T-helper 2 cell treated with Interferon-gamma antibody and Interleukin-4, amounts not matched to agents 5 μg/mL and 100 μg/mL, for 36 hours (primary cell): Measurements from ENCODE around the gene FAM43B.

Source experiments
- DNase-seq: peaks from one replicate; pipeline ENCODE4 v3.0.0; 2021; ENCODE audit warnings: low spot score
- H3K27ac Mint-ChIP-seq: one replicate; pipeline ENCODE4 v1.8.0; 2021; ENCODE audit warnings: mild to moderate bottlenecking, mixed read lengths
- H3K27me3 Mint-ChIP-seq: one replicate; pipeline ENCODE4 v1.8.0; 2021; ENCODE audit warnings: low read depth, mixed read lengths
- H3K36me3 Mint-ChIP-seq: one replicate; pipeline ENCODE4 v1.8.0; 2021; ENCODE audit warnings: low read depth, mixed read lengths
- H3K4me1 Mint-ChIP-seq: one replicate; pipeline ENCODE4 v1.8.0; 2021; ENCODE audit warnings: low read depth, mixed read lengths
- H3K4me3 Mint-ChIP-seq: one replicate; pipeline ENCODE4 v1.8.0; 2022; ENCODE audit warnings: mild to moderate bottlenecking, moderate library complexity, mixed read lengths
- H3K9me3 Mint-ChIP-seq: one replicate; pipeline ENCODE4 v1.8.0; 2021; ENCODE audit warnings: mixed read lengths

FAM43B gene

DNA sequence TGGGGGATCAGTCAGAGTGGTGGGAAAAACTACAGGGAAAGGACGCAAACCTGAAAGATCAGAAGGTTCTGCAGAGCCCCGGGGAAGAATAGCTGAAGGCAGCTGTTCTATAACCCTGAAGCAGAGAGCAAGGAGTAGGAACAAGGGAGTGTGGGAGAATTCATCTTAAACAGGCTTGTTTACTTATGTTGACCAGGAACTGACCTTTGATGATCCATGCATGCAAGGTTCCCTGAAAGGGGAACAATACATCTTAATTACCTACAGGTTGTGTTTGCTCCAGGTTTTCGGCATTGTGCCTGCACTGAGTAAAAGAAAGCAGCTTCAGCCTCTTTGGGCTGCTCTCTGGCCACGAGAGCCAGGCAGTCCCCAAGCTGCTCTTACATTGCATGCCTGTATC lies 18.7 kb upstream of the FAM43B start:
- Mint-ChIP-seq H3K4me1 (no peaks in the 10 kb centered on the region), H3K27ac (no peak overlapping the region), H3K27me3 (peaks cover 26% of the 10 kb centered on the region), H3K36me3 (no peaks in the 10 kb centered on the region), H3K9me3 (no peaks in the 10 kb centered on the region), H3K4me3 (no peak overlapping the region)
- no peak for DNase-seq

DNA sequence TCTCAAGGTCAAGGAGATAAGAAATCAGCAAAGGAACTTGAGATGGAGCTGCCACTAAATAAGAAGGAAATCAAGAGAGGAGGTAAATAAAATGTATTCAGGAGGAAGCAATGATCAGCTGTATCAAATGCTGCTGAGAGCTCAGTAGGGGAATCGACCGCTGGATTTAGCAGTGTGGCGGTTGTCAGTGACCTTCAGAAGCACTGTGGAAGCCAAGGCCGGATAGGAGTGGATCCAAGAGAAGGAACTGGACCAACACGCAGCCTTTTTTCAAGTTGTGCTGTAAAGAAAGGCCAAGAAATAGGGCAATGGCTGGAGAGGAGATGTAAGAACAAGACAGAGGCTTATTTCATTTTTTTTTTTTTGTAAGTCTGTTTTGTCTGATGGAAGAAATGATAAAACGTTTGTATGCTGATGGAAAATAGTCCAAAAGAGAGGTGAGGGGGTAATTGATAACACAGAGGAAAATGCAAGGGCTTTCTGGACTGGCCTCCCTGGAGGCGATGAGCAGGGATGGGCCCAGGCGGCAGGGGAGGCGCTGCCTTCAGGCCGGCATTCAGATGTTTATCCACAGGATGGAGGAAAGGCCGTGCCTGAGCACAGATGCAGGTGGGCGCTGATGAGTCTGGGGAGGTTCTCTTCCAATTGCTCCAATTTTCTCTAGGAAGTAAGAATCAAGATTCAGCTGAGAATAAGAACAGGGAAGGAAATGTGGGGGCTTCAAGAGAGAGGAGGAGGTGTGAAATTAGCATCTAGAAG lies 17.5 kb upstream of the FAM43B start:
- H3K27ac Mint-ChIP-seq: no peak overlapping the region
- no peak for DNase-seq
- no peaks in the 10 kb centered on the region for H3K4me1 Mint-ChIP-seq
- H3K9me3 Mint-ChIP-seq: no peaks in the 10 kb centered on the region
- H3K27me3 Mint-ChIP-seq: peaks cover 22% of the 10 kb centered on the region
- no peak overlapping the region for H3K4me3 Mint-ChIP-seq
- no peaks in the 10 kb centered on the region for H3K36me3 Mint-ChIP-seq

DNA sequence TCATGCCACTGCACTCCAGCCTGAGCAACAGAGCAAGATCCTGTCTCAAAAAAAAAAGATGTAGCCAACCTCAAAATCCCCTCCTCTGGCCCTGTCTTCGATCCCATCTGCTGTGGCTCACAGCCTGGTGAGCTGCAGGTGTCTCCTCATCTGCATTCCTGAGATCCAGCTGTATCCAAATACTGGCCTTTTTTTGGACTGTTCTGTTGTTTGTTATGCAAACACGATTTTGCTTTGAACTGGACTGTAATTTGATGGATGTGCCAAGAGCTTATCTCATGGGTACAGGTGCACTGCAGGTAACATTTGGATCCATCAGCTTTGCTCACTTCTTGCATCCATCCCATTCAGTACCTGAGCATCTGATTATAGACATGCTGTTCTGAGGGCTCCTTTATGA lies 14.1 kb upstream of the FAM43B start:
- DNase-seq: no peak
- no peak overlapping the region for H3K4me3 Mint-ChIP-seq
- H3K27ac Mint-ChIP-seq: no peak overlapping the region
- no peaks in the 10 kb centered on the region for H3K4me1 Mint-ChIP-seq
- H3K27me3 Mint-ChIP-seq: peaks cover 17% of the 10 kb centered on the region
- no peaks in the 10 kb centered on the region for H3K9me3 Mint-ChIP-seq
- no peaks in the 10 kb centered on the region for H3K36me3 Mint-ChIP-seq

DNA sequence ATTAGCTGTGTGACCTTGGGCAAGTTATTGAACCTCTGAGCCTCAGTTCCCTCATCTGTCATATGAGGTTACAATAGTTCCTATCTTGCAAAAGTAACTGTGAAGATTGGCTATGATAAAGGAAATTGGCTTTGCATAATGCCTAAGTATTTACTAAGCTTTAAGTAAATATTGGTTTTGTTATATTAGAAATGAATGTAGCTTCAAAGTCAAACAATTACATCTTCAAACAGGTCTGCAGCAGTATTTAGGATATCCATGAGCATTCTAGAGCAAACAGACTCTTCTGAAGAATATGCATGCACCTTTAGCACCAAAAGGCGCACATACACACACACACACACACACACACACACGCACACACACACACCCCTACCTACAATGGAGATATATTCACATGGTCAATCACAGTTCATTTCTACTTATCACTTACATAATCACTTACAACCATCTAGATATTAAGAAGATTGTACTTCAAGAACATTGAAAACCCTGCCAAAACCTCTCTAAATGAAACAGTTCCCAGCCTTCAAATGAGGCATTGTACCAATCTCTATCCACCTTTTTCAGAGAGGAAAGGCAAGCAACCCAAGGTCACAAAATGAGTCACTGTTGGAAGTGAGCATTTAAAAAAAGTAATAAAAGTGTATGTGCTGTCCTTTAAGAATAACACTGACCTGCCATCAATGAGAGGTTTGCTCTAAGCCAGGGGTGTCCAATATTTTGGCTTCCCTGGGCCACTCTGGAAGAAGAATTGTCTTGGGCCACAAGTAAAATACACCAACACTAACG lies 13.4 kb upstream of the FAM43B start:
- DNase-seq: no peak
- Mint-ChIP-seq H3K4me1 (no peaks in the 10 kb centered on the region), H3K4me3 (no peak overlapping the region), H3K9me3 (no peaks in the 10 kb centered on the region), H3K27ac (no peak overlapping the region), H3K27me3 (peaks cover 20% of the 10 kb centered on the region), H3K36me3 (no peaks in the 10 kb centered on the region)

DNA sequence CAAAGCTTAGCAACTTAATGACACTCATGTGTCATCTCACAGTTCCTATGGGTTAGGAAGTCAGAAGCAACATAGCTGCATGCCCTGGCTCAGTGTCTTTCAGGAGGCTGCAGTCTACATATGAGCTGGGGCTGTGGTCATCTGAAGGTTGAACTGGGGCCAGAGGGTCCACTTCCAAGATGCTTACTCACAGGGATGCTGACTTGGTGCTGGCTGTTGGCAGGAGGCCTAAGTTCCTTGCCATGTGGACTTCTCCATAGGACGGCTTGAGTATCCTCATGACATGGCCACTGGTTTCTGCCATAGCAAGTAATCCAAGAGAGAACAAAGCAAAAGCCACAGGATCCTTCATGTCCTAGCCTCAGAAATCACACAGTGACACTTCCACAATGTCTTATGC lies 12.1 kb upstream of the FAM43B start:
- H3K4me1 Mint-ChIP-seq: no peaks in the 10 kb centered on the region
- DNase-seq: no peak
- H3K4me3 Mint-ChIP-seq: no peak overlapping the region
- no peaks in the 10 kb centered on the region for H3K36me3 Mint-ChIP-seq
- H3K27me3 Mint-ChIP-seq: peaks cover 25% of the 10 kb centered on the region
- no peak overlapping the region for H3K27ac Mint-ChIP-seq
- no peaks in the 10 kb centered on the region for H3K9me3 Mint-ChIP-seq

DNA sequence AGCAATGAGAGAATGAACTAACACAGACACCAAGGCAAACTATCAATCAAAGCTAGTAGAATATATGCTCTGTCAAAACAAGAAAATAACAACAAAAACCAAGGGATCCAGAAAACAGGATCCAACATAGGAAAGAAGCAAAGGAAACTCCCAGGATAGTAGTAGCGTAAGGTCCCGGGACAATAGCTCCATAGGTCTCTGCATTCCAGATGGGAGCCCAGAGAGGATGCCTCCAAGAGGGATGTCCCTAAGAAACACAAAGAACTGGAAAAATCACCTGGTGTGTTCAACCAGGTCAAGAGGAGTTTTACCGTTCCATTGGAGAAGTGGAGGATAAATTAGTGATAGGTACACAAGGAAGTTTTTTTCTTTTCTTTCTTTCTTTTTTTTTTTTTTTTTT lies 5.7 kb upstream of the FAM43B start:
- H3K36me3 Mint-ChIP-seq: no peaks in the 10 kb centered on the region
- no peaks in the 10 kb centered on the region for H3K9me3 Mint-ChIP-seq
- H3K4me1 Mint-ChIP-seq: no peaks in the 10 kb centered on the region
- no peak overlapping the region for H3K4me3 Mint-ChIP-seq
- peaks cover 41% of the 10 kb centered on the region for H3K27me3 Mint-ChIP-seq
- H3K27ac Mint-ChIP-seq: no peak overlapping the region
- no peak for DNase-seq

DNA sequence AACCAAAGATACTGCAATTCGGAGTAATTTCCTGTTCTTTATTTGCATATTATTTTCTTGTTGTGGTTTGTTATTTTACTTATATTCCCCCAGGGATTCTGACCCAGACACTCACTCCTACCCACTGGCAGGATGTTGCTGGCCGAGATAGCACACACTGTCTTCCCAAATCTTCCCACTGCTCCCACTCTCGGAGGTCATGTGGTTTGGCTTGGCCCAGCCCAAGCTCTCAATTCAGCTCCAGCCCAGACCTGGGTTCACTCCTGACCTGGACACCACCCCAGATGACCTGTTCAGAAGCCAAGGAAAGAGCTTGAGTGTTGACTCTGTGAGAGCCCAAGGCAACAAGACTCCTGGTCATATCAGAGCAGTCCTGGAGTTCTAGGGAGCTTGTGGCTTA lies 1.2 kb upstream of the FAM43B start:
- no peak for DNase-seq
- H3K4me3 Mint-ChIP-seq: no peak overlapping the region
- H3K4me1 Mint-ChIP-seq: no peaks in the 10 kb centered on the region
- no peaks in the 10 kb centered on the region for H3K36me3 Mint-ChIP-seq
- no peak overlapping the region for H3K27ac Mint-ChIP-seq
- H3K27me3 Mint-ChIP-seq: peaks cover 48% of the 10 kb centered on the region
- no peaks in the 10 kb centered on the region for H3K9me3 Mint-ChIP-seq

DNA sequence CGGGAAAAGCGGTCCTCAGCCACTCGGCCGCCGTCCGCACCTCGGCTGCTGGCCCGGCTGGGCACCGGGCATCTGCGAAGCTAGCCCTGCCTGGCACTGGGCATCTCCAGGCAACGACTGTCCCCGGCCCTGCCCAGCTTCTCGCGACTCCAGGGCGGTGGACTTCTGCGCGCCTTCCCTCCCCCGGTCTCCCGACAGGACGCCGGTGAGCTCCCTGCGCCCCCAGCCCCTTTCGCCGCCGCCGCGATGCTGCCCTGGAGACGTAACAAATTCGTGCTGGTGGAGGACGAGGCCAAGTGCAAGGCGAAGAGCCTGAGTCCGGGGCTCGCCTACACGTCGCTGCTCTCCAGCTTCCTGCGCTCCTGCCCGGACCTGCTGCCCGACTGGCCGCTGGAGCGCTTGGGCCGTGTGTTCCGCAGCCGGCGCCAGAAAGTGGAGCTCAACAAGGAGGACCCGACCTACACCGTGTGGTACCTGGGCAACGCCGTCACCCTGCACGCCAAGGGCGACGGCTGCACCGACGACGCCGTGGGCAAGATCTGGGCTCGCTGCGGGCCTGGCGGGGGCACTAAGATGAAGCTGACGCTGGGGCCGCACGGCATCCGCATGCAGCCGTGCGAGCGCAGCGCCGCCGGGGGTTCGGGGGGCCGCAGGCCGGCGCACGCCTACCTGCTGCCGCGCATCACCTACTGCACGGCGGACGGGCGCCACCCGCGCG lies 514 bp downstream of the FAM43B start:
- Mint-ChIP-seq H3K27ac (no peak overlapping the region), H3K4me1 (no peaks in the 10 kb centered on the region), H3K36me3 (no peaks in the 10 kb centered on the region), H3K27me3 (peaks cover 42% of the 10 kb centered on the region), H3K9me3 (no peaks in the 10 kb centered on the region), H3K4me3 (no peak overlapping the region)
- no peak for DNase-seq

DNA sequence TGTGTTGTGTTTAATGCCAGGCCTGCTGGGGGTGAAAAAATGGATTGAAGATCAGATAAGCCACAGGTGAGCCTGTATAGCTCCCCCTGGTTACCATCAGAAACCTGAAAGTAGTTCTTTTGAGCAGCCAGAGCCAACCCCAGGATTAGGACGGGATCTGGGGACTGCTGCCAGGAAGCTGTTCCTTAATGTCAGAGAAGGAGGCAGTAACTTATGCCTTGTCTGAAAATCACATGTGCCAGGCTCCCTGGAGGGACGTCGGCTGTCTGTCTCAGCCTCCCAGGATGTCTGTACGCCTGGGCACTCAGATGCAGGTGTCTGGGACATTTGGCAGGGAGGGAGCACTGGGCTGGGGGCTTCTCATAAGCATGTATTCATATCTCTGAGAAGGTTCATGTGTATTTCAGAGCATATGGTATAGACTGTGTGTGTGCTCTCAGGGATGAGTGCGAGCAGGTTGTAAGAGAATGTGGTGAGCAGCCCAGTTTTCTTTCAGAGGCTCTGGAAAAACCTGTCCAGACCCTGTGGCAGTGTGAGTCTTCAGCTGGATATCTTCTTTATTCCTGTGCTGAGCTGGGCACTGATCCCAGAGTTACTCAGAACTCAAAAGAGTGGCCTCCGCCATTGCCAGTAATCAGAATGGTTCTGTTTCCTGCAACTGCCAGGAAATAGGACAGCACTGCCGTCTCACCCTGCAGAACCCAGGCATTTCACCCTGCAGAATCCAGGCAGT lies 2.8 kb downstream of the FAM43B start:
- Mint-ChIP-seq H3K4me1 (no peaks in the 10 kb centered on the region), H3K36me3 (no peaks in the 10 kb centered on the region), H3K9me3 (no peaks in the 10 kb centered on the region), H3K27ac (no peak overlapping the region), H3K27me3 (peaks cover 37% of the 10 kb centered on the region), H3K4me3 (no peak overlapping the region)
- DNase-seq: no peak

DNA sequence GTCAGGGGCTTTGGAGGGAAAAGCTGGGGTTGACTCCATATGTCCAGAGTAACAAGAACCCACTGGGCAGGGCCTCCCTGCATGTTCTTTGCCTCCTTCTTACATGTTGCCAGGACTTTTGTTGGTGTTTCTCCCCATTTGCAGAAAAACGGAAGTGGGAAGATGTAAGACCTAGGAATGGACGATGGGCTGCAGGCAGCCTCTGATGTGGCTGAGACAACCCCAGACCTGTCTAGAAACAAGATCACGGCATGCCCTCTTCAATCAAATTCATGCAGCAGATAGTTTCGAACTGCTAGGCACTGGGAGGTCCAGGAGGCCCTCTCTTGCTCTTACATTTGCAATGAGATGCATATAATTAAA lies 3.4 kb downstream of the FAM43B start:
- peaks cover 37% of the 10 kb centered on the region for H3K27me3 Mint-ChIP-seq
- H3K36me3 Mint-ChIP-seq: no peaks in the 10 kb centered on the region
- H3K9me3 Mint-ChIP-seq: no peaks in the 10 kb centered on the region
- H3K4me1 Mint-ChIP-seq: no peaks in the 10 kb centered on the region
- DNase-seq: no peak
- no peak overlapping the region for H3K27ac Mint-ChIP-seq
- H3K4me3 Mint-ChIP-seq: no peak overlapping the region

DNA sequence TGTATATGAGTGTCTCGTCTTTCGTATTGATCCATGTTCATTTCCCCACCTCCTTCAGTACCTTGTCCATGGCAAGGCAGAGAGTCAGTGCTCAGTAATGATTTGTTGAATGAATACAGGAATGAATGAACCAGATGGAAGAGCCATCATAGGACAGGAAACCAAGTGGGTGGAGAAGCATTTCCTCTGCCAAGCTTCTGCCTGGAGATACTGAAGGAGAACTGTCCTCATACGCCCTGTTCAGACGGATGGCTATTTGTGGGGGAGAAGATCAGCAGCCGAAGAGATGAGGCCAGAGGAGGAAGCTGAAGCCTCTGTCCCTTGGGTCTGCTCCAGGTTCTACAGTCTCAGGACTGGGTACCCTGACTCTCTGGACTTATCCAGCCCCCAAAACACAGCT lies 5.8 kb downstream of the FAM43B start:
- H3K27me3 Mint-ChIP-seq: peaks cover 23% of the 10 kb centered on the region
- DNase-seq: no peak
- H3K36me3 Mint-ChIP-seq: no peaks in the 10 kb centered on the region
- no peaks in the 10 kb centered on the region for H3K9me3 Mint-ChIP-seq
- no peak overlapping the region for H3K27ac Mint-ChIP-seq
- H3K4me3 Mint-ChIP-seq: no peak overlapping the region
- no peaks in the 10 kb centered on the region for H3K4me1 Mint-ChIP-seq

DNA sequence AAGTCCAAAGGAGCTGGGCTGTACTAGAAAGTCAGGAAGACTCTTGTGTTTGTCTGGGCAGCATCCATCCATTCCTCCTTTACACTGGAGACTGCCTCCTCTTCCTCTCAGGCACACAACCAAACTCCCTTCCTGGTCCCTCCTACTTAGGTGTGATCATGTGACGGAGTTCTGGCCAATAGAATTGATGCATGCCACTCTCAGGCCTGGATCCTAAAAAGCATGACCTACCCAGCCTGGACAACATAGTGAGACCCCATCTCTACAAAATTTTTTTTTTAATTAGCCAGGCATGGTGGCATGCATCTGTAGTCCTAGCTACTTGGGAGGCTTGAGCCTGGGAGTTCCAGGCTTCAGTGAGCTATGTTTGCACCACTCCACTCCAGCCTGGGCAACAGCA lies 8.6 kb downstream of the FAM43B start:
- Mint-ChIP-seq H3K4me1 (no peaks in the 10 kb centered on the region), H3K27me3 (peaks cover 7% of the 10 kb centered on the region), H3K4me3 (no peak overlapping the region), H3K27ac (no peak overlapping the region), H3K9me3 (no peaks in the 10 kb centered on the region), H3K36me3 (no peaks in the 10 kb centered on the region)
- DNase-seq: no peak

DNA sequence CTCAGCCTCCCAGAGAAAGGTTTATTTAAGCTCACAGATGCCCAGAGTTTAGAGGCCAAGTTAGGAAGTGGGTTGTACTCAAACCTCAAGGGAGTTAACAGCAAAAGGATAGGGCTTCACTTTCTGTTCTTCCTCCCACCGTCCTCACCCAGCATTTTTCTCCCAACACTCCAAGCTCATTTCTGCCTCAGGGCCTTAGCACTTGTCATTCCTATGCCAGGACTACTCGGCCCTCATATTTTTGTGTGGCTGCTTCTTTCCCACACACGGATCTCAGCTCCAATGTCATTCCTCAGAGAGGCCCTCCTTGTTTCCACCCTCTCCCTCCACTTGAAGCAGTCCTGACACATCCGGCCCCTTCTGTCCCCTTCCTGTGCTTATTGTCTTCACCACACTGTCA lies 12.9 kb downstream of the FAM43B start:
- Mint-ChIP-seq H3K27me3 (peaks cover 9% of the 10 kb centered on the region), H3K4me3 (no peak overlapping the region)

More for the DNA sequence above, 12.9 kb downstream of the FAM43B start:
- DNase-seq: no peak
- no peak overlapping the region for H3K27ac Mint-ChIP-seq
- no peaks in the 10 kb centered on the region for H3K4me1 Mint-ChIP-seq
- H3K9me3 Mint-ChIP-seq: no peaks in the 10 kb centered on the region
- H3K36me3 Mint-ChIP-seq: no peaks in the 10 kb centered on the region
